GM23338 (cell line): ENCODE measurements around the gene WASF2. TPM values are rescaled to one million over a fixed set of nuclear protein-coding genes. Genes with fewer than 3 reads are reported as not detected.

Source experiments
- ATAC-seq: fragments of 200-7000 bp; cut with Tn5 transposase; 3 replicates; pipeline ENCODE4 v1.9.1; 2020
- DNase-seq: peaks from one replicate; pipeline ENCODE4 v3.0.0-alpha.2; 2015; ENCODE audit warnings: low spot score
- H2AFZ ChIP-seq: fragments of 200-600 bp; sonication (generic); 2 replicates; pipeline ENCODE4 v1.8.0; 2016; ENCODE audit warnings: antibody characterized with exemption, mild to moderate bottlenecking, moderate library complexity
- H3F3A ChIP-seq: fragments of 200-600 bp; sonication (generic); replicated peaks from 2 replicates; pipeline ENCODE4 v1.8.0; 2017; ENCODE audit warnings: antibody characterized with exemption, mixed run types, low read depth
- H3K27ac ChIP-seq: fragments of 200-600 bp; sonication (generic); 2 replicates; pipeline ENCODE4 v1.6.1; 2016; ENCODE audit warnings: low read depth
- H3K27me3 ChIP-seq: fragments of 200-600 bp; sonication (generic); 2 replicates; pipeline ENCODE4 v1.8.0; 2016; ENCODE audit warnings: mild to moderate bottlenecking, mixed run types, moderate library complexity; ENCODE audit not compliant: insufficient read depth
- H3K36me3 ChIP-seq: fragments of 200-600 bp; sonication (generic); 2 replicates; pipeline ENCODE4 v1.8.0; 2016; ENCODE audit warnings: mild to moderate bottlenecking; ENCODE audit not compliant: insufficient read depth
- H3K4me1 ChIP-seq: fragments of 200-600 bp; sonication (generic); 2 replicates; pipeline ENCODE4 v1.8.0; 2016; ENCODE audit warnings: mild to moderate bottlenecking, moderate library complexity; ENCODE audit not compliant: insufficient read depth
- H3K4me2 ChIP-seq: fragments of 200-600 bp; sonication (generic); 2 replicates; pipeline ENCODE4 v1.7.1; 2017; ENCODE audit warnings: mixed run types
- H3K4me3 ChIP-seq: fragments of 200-600 bp; sonication (generic); 2 replicates; pipeline ENCODE4 v1.6.1; 2016; ENCODE audit warnings: mixed run types
- H3K79me2 ChIP-seq: fragments of 200-600 bp; sonication (generic); replicated peaks from 2 replicates; pipeline ENCODE4 v1.8.0; 2017; ENCODE audit warnings: mild to moderate bottlenecking; ENCODE audit not compliant: insufficient read depth
- H3K9me2 ChIP-seq: fragments of 200-600 bp; sonication (generic); 2 replicates; pipeline ENCODE4 v1.8.0; 2017; ENCODE audit not compliant: insufficient read depth
- H4K20me1 ChIP-seq: fragments of 200-600 bp; sonication (generic); replicated peaks from 2 replicates; pipeline ENCODE4 v1.8.0; 2017; ENCODE audit warnings: mild to moderate bottlenecking; ENCODE audit not compliant: insufficient read depth
- H3K27ac Mint-ChIP-seq: 2 replicates; pipeline ENCODE4 v1.8.0; 2020; ENCODE audit warnings: inconsistent platforms, mild to moderate bottlenecking, moderate library complexity, mixed read lengths
- H3K27me3 Mint-ChIP-seq: 3 replicates; pipeline ENCODE4 v1.8.0; 2022; ENCODE audit warnings: low read depth, mild to moderate bottlenecking, moderate library complexity, mixed read lengths, inconsistent platforms; ENCODE audit not compliant: insufficient read depth, poor library complexity
- H3K36me3 Mint-ChIP-seq: 3 replicates; pipeline ENCODE4 v1.8.0; 2021; ENCODE audit warnings: low read depth, mild to moderate bottlenecking, inconsistent platforms, moderate library complexity, mixed read lengths
- H3K4me1 Mint-ChIP-seq: 3 replicates; pipeline ENCODE4 v1.8.0; 2020; ENCODE audit warnings: mild to moderate bottlenecking, inconsistent platforms, mixed read lengths
- H3K4me3 Mint-ChIP-seq: 3 replicates; pipeline ENCODE4 v1.8.0; 2021; ENCODE audit warnings: moderate library complexity, mild to moderate bottlenecking, inconsistent platforms, mixed read lengths
- H3K9me3 Mint-ChIP-seq: 3 replicates; pipeline ENCODE4 v1.8.0; 2020; ENCODE audit warnings: moderate library complexity, mild to moderate bottlenecking, inconsistent platforms, mixed read lengths
- CTCF ChIP-seq, 2 experiments: fragments of 200-600 bp in 1 of 2; sonication (generic) in 1 of 2; conservative IDR thresholded peaks; 2 replicates each; pipeline versions ENCODE4 v1.5.1 to v1.6.1; 2016 to 2017; ENCODE audit warnings: antibody characterized with exemption in 2 of 2, low read depth in 2 of 2, mild to moderate bottlenecking in 2 of 2, moderate library complexity in 1 of 2
- ETS1 ChIP-seq: IDR thresholded peaks from 2 replicates; pipeline ENCODE4 v1.6.1; 2016; ENCODE audit warnings: antibody characterized with exemption
- JUNB ChIP-seq: IDR thresholded peaks from one replicate; pipeline ENCODE4 v1.6.1; 2016; ENCODE audit warnings: antibody characterized with exemption; ENCODE audit not compliant: unreplicated experiment
- NANOG ChIP-seq: IDR thresholded peaks from 2 replicates; pipeline ENCODE4 v1.6.1; 2016; ENCODE audit warnings: antibody characterized with exemption, borderline replicate concordance
- POLR2AphosphoS5 ChIP-seq: IDR thresholded peaks from 2 replicates; pipeline ENCODE4 v1.6.1; 2016; ENCODE audit warnings: antibody characterized with exemption, low read depth
- STAT1 ChIP-seq: IDR thresholded peaks from one replicate; pipeline ENCODE4 v1.6.1; 2016; ENCODE audit warnings: antibody characterized with exemption; ENCODE audit not compliant: unreplicated experiment
- ZNF114 ChIP-seq: fragments of 250-450 bp; sonication (Bioruptor Pico); IDR thresholded peaks from 2 replicates; pipeline ENCODE4 v1.5.0; 2020; ENCODE audit warnings: mild to moderate bottlenecking, moderate library complexity
- ZNF331 ChIP-seq: fragments of 250-450 bp; sonication (Bioruptor Pico); IDR thresholded peaks from 2 replicates; pipeline ENCODE4 v1.5.0; 2020; ENCODE audit warnings: low read depth, mild to moderate bottlenecking, moderate library complexity
- ZNF462 ChIP-seq: fragments of 250-450 bp; sonication (Bioruptor Pico); IDR thresholded peaks from 2 replicates; pipeline ENCODE4 v1.5.0; 2020; ENCODE audit warnings: mild to moderate bottlenecking, moderate library complexity
- polyA plus RNA-seq: library from polyadenylated mRNA; unstranded; fragments of >200 nt; fragmentation: Nextera tagmentation; extraction: Ambion mirVana; gene quantifications from 2 replicates; pipeline ENCODE4 v1.2.1, GENCODE V29; 2016
- total RNA-seq: library from RNA; depleted of rRNA; stranded (reverse); fragments of >200 nt; shearing (Covaris generic); gene quantifications from 2 replicates; pipeline ENCODE4 v1.2.3, GENCODE V29; 2014

Gene WASF2
- total and polyA plus RNA-seq, 2 experiments from 2014 or later, result 40.9 to 95.6 TPM

- no peaks in the 10 kb centered on the region for H3K9me2 ChIP-seq
- no peaks in the 10 kb centered on the region for H3K36me3 Mint-ChIP-seq
- TF ChIP-seq POLR2AphosphoS5 (no peak), ZNF462 (CRISPR knock-in tag) (no peak), ETS1 (no peak), STAT1 (no peak), JUNB (no peak), ZNF331 (CRISPR knock-in tag) (no peak), NANOG (no peak), CTCF (conservative IDR thresholded peaks at IDR 0.05; ENCODE audit: low read depth in 2 of 2) (no peak), ZNF114 (CRISPR knock-in tag) (no peak)
- no peak overlapping the region for H3K4me2 ChIP-seq
- DNase-seq (no peak), ATAC-seq (no peak)
- no peak overlapping the region for H2AFZ ChIP-seq
- H3K27ac Mint-ChIP-seq, result no peak overlapping the region
- no peaks in the 10 kb centered on the region for H4K20me1 ChIP-seq
- no peaks in the 10 kb centered on the region for H3K9me3 Mint-ChIP-seq
- no peaks in the 10 kb centered on the region for H3F3A ChIP-seq
- no peak overlapping the region for H3K4me3 ChIP-seq
- H3K36me3 ChIP-seq, result no peaks in the 10 kb centered on the region
- H3K4me3 Mint-ChIP-seq, result no peak overlapping the region
- H3K27me3 ChIP-seq, result peaks cover 5% of the 10 kb centered on the region
- H3K27ac ChIP-seq, result no peak overlapping the region
- peaks cover 6% of the 10 kb centered on the region; the same call in 1 of the 3 replicates for H3K4me1 Mint-ChIP-seq
- peaks cover 11% of the 10 kb centered on the region for H3K27me3 Mint-ChIP-seq
- H3K79me2 ChIP-seq, result no peaks in the 10 kb centered on the region
- H3K4me1 ChIP-seq, result peaks cover 3% of the 10 kb centered on the region; the same call in 1 of the 2 replicates
These were observed 108.9 kb downstream of the WASF2 start for GRCh38 chr1:27380766-27381733.
